Epithelial cell of proximal tubule (primary cell): ENCODE results near the gene UGT1A5. TPM values are rescaled to one million over a fixed set of nuclear protein-coding genes. Genes with fewer than 3 reads are reported as not detected.

ENCODE experiments used
- DNase-seq: peaks from one replicate; pipeline ENCODE4 v3.0.0-alpha.2; 2011; ENCODE audit warnings: low read depth
- H3K4me3 ChIP-seq: 2 replicates; pipeline ENCODE4 v1.5.1; 2011; ENCODE audit warnings: low read depth, mild to moderate bottlenecking, low read length
- total RNA-seq: library from RNA; depleted of rRNA; stranded (reverse); fragments of >200 nt; gene quantifications from 2 replicates; pipeline ENCODE4 v1.2.3, GENCODE V29; 2015
- TF ChIP-seq, protein P1 (sequence below): conservative IDR thresholded peaks from 2 replicates; pipeline ENCODE4 v1.5.1; 2012; ENCODE audit warnings: low read depth, mild to moderate bottlenecking, low read length

Gene UGT1A5
- total RNA-seq, 1 donor from 2014 or later, result not detected

DNA sequence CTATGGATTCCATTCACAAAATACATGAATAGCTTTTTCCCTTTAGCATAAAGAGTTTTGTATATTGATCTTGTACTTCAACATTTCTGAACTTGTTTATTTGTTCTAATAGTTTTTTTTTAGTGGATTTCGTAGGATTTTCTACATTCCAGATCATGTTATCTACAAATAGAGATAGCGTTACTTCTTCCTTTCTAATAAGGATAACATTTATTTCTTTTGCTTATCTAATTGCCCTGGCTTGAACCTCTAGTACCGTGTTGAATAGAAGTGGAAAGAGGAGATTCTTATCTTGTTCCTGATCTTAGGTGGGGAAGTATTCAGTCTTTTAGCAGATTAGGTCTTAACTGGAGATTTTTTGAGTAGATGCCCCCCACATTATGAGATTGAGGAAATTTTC is 10.5 kb upstream of the UGT1A5 start:
- no peak for DNase-seq
- H3K4me3 ChIP-seq, result no peak overlapping the region
- TF ChIP-seq, protein P1, sequence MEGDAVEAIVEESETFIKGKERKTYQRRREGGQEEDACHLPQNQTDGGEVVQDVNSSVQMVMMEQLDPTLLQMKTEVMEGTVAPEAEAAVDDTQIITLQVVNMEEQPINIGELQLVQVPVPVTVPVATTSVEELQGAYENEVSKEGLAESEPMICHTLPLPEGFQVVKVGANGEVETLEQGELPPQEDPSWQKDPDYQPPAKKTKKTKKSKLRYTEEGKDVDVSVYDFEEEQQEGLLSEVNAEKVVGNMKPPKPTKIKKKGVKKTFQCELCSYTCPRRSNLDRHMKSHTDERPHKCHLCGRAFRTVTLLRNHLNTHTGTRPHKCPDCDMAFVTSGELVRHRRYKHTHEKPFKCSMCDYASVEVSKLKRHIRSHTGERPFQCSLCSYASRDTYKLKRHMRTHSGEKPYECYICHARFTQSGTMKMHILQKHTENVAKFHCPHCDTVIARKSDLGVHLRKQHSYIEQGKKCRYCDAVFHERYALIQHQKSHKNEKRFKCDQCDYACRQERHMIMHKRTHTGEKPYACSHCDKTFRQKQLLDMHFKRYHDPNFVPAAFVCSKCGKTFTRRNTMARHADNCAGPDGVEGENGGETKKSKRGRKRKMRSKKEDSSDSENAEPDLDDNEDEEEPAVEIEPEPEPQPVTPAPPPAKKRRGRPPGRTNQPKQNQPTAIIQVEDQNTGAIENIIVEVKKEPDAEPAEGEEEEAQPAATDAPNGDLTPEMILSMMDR, result no peak

DNA sequence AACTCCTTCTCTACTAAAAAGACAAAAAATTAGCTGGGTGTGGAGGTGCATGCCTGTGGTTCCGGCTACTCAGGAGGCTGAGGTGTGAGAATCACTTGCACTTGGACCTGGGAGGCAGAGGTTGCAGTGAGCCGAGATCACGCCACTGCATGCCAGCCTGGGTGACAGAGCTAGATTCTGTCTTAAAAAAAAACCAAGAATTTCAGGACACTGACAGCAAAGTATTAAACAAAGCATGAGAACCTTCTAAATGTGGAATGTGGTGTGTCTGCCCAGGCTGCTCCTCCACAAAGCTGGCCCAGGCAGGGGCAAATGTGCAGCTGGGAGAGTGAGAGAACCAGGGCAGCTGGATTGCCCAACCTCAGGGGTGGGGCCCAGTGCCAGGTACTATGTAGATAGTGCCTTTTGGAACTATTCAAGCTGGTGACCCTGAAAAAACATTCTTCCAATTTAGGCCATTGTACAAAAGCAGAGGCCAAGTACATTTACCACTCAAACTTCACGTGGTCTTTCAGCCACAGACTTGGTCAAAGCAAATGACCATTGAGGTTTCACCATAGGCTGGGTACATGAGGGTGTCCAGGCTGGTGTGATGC is 6.7 kb upstream of the UGT1A5 start:
- TF ChIP-seq, protein P1, result no peak
- H3K4me3 ChIP-seq, result no peak overlapping the region
- no peak for DNase-seq

DNA sequence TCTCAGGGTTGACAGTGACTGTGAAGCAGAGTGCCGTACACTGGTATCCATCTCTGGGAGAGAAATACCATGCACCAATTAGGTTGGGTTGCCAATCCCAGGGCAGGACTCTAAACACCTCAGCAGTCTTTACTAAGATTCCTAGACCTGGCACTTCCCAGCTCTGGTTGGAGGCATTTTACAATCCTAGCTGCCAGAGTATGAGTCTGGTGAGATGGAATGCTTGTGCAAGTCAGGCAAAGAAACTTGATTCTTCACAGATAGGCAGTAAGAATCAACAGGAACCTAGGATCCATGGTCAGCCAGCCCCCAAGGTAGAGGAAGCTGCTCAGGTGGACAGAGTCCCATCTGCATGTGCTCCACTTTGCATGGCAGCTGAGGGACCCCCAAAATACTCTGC is 6.0 kb upstream of the UGT1A5 start:
- TF ChIP-seq, protein P1, result no peak
- DNase-seq, result no peak
- H3K4me3 ChIP-seq, result no peak overlapping the region

DNA sequence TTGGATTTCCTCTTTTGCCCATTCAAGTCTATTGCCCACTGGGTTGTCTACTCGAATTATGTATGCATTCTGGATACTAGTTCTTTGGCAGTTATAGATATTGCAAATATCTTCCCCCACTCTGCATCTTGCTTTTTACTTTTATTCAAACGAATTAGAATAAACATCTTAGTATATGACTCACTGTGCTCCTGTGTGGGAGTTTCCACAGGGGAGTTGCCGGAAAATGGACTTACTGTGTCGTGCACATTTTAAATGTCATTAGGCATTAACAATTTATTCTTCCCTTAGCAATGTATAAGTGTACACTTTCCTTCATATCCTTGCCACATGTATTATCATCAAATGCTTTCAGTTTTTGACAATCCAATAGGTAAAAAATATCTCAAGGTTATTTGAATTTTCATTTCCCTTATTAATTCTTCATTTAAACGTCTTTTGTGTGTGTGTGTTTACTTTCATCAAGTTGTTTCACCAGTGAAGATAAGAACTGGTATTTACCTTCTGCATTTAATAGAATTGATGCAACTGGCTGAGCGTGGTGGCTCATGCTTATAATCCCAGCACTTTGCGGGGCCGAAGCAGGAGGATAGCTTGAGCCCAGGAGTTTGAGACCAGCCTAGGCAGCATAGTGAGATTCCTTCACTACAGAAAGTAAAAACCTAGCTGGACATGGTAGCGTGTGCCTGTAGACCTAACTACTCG is 4.6 kb upstream of the UGT1A5 start:
- TF ChIP-seq, protein P1, result no peak
- DNase-seq, result no peak
- H3K4me3 ChIP-seq, result no peak overlapping the region

DNA sequence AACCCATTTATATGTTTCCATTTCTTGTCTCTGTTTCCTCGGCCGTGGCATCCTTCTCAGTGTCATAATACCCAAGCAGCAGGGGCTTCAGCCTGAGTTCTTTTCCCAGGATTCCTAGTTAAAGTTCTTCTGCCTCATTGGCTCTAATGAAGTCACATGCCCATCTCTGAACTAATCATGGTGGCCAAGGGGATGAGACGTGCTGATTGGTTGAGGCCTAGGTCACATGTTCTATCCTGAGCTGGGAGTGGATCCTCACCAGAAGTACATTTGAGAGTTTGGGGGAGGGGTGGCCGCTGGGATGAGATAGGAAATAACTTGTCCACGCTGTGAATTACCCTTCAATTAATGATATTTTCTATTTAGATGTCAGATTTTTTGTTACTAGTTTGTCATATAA is 3.8 kb upstream of the UGT1A5 start:
- DNase-seq, result no peak
- no peak overlapping the region for H3K4me3 ChIP-seq
- TF ChIP-seq, protein P1, result no peak

DNA sequence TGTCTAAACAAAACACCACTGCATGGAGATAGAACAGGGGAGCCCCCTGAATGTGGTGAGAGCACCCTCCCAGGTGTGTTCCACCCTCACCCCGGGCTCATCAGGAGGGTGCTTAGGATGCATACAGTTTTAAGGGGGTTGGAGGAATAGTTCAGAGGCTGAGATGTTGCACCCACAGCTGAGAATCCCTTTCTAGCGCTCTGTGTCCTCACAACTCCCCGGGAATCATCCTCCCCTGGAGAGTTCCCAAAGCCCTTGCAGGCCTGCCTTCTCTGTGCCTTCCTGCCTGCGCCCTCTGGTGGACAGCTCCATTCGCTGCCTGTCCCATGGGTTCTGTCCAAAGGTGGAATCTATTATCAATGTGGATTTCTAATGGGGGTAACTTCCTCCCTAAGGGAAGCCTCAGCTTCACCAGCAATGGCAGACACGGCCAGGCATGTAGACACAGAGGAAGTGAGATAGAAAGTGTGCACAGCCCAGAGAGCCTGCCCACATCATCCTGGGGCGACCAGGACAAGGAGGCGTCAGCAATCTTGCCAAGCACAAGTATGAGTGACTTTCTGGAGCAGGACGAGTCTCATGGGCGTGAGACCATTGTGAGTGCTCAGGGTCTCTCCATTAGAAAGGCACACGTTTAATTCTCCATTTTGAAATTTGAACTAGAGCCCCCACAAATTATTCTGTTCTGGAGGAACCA is 1.2 kb upstream of the UGT1A5 start:
- no peak for DNase-seq
- H3K4me3 ChIP-seq, result no peak overlapping the region
- TF ChIP-seq, protein P1, result peak; percentile 95

DNA sequence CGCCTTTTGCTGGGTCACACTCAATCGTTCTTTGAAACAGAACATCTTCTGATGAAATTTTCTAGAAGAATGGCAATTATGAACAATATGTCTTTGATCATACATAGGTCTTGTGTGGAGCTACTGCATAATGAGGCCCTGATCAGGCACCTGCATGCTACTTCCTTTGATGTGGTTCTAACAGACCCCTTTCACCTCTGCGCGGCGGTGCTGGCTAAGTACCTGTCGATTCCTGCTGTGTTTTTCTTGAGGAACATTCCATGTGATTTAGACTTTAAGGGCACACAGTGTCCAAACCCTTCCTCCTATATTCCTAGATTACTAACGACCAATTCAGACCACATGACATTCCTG is 532 bp downstream of the UGT1A5 start:
- H3K4me3 ChIP-seq, result no peak overlapping the region
- DNase-seq, result no peak
- TF ChIP-seq, protein P1, result no peak
